ENCODE measurements around the gene PLA2G2C. TPM values are rescaled to one million over a fixed set of nuclear protein-coding genes. Genes with fewer than 3 reads are reported as not detected.

Gene PLA2G2C
- total and polyA plus RNA-seq, 2 experiments from 2014 or later, result not detected

GRCh38 chr1:20199840-20200239 is 13.5 kb upstream of the PLA2G2C start (continued):
- TF ChIP-seq ZNF462 (CRISPR knock-in tag; IDR thresholded peaks at IDR 0.05) (no peak), EZH2 (IDR thresholded peaks at IDR 0.05; ENCODE audit: low read depth, unreplicated experiment) (no peak), STAT1 (IDR thresholded peaks at IDR 0.05; ENCODE audit: unreplicated experiment) (no peak)

GRCh38 chr1:20199403-20199802 is 13.1 kb upstream of the PLA2G2C start:
- no peaks in the 10 kb centered on the region for H3K27me3 ChIP-seq (ENCODE audit: insufficient read depth)
- peaks cover 3% of the 10 kb centered on the region for H3K27me3 Mint-ChIP-seq (ENCODE audit: insufficient read depth, low read depth, poor library complexity)
- peaks cover 14% of the 10 kb centered on the region for H3K4me1 Mint-ChIP-seq
- no peak overlapping the region for H2AFZ ChIP-seq
- no peaks in the 10 kb centered on the region for H3K36me3 Mint-ChIP-seq (ENCODE audit: low read depth)
- no peaks in the 10 kb centered on the region for H3K79me2 ChIP-seq (replicated peaks; ENCODE audit: insufficient read depth)
- H3K9me3 Mint-ChIP-seq, result no peaks in the 10 kb centered on the region; the same call in 2 of the 3 replicates
- no peaks in the 10 kb centered on the region for H3K36me3 ChIP-seq (ENCODE audit: insufficient read depth)
- H3K9me2 ChIP-seq (ENCODE audit: insufficient read depth), result no peaks in the 10 kb centered on the region
- H3K4me3 Mint-ChIP-seq, result no peak overlapping the region
- no peak overlapping the region for H3K4me3 ChIP-seq
- H3F3A ChIP-seq (replicated peaks; ENCODE audit: low read depth), result no peaks in the 10 kb centered on the region
- no peaks in the 10 kb centered on the region for H4K20me1 ChIP-seq (replicated peaks; ENCODE audit: insufficient read depth)
- H3K4me2 ChIP-seq, result no peak overlapping the region
- DNase-seq (ENCODE audit: low spot score) (no peak), ATAC-seq (no peak)
- H3K27ac ChIP-seq (ENCODE audit: low read depth), result no peak overlapping the region
- H3K4me1 ChIP-seq (ENCODE audit: insufficient read depth), result peaks cover 7% of the 10 kb centered on the region; the same call in 1 of the 2 replicates
- no peak overlapping the region for H3K27ac Mint-ChIP-seq
- no peak for TF ChIP-seq EZH2 (IDR thresholded peaks at IDR 0.05; ENCODE audit: low read depth, unreplicated experiment)
- no peak for TF ChIP-seq STAT1 (IDR thresholded peaks at IDR 0.05; ENCODE audit: unreplicated experiment)
- no peak for TF ChIP-seq ZNF462 (CRISPR knock-in tag; IDR thresholded peaks at IDR 0.05)
- no peak for TF ChIP-seq NANOG (IDR thresholded peaks at IDR 0.05; ENCODE audit: borderline replicate concordance)
- no peak for TF ChIP-seq ZNF331 (CRISPR knock-in tag; IDR thresholded peaks at IDR 0.05; ENCODE audit: low read depth)
- no peak for TF ChIP-seq ETS1 (IDR thresholded peaks at IDR 0.05)
- no peak for TF ChIP-seq ZNF114 (CRISPR knock-in tag; IDR thresholded peaks at IDR 0.05)
